D341Med (cell line): ENCODE data around the gene C1QTNF7.
A peak's percentile ranks its signal among the peaks of the same experiment; 100 is the strongest.

Experiments used
- DNase-seq: peaks from one replicate; pipeline ENCODE4 v3.0.0; 2012; ENCODE audit warnings: low spot score

Gene C1QTNF7

GRCh38 chr4:15457406-15458201 is 29.8 kb downstream of the C1QTNF7 start:
- DNase-seq: peak; percentile 44

- DNase-seq: no peak
Measured at GRCh38 chr4:15458616-15459015, 30.8 kb downstream of the C1QTNF7 start.

GRCh38 chr4:15459706-15460105 is 31.9 kb downstream of the C1QTNF7 start:
- DNase-seq: no peak

- no peak for DNase-seq
Measured at GRCh38 chr4:15466596-15466995, 38.8 kb downstream of the C1QTNF7 start.

- no peak for DNase-seq
Measured at GRCh38 chr4:15469402-15470127, 41.7 kb downstream of the C1QTNF7 start, which contains the start of gene CC2D2A. Gene CC2D2A, plus strand, starts transcription at chr4:15469882. Its CDS starts 6,051 bp downstream, at chr4:15475933.

- no peak for DNase-seq
Measured at GRCh38 chr4:15470128-15470475, 42.3 kb downstream of the C1QTNF7 start.

GRCh38 chr4:15476396-15476795 is 48.6 kb downstream of the C1QTNF7 start:
- no peak for DNase-seq

GRCh38 chr4:15478724-15479088 is 50.9 kb downstream of the C1QTNF7 start:
- DNase-seq: peak; percentile 35

GRCh38 chr4:15479089-15479912 is 51.5 kb downstream of the C1QTNF7 start:
- peak; percentile 79 for DNase-seq

- DNase-seq: no peak
Measured at GRCh38 chr4:15479913-15480185, 52.0 kb downstream of the C1QTNF7 start.

- no peak for DNase-seq
Measured at GRCh38 chr4:15481961-15482745, 54.3 kb downstream of the C1QTNF7 start.

- no peak for DNase-seq
Measured at GRCh38 chr4:15482842-15483241, 55.0 kb downstream of the C1QTNF7 start.

- DNase-seq: no peak
Measured at GRCh38 chr4:15488136-15488535, 60.3 kb downstream of the C1QTNF7 start.

- DNase-seq: no peak
Measured at GRCh38 chr4:15488658-15489470, 61.0 kb downstream of the C1QTNF7 start.

GRCh38 chr4:15489551-15489950 is 61.7 kb downstream of the C1QTNF7 start:
- DNase-seq: no peak

- DNase-seq: peak; percentile 47
Measured at GRCh38 chr4:15493411-15493810, 65.6 kb downstream of the C1QTNF7 start.

- no peak for DNase-seq
Measured at GRCh38 chr4:15495621-15496020, 67.8 kb downstream of the C1QTNF7 start.
